LNCaP clone FGC (cell line): ENCODE results near the gene CREB5.

Experiments used
- DNase-seq: peaks from one replicate; pipeline ENCODE4 v3.0.0-alpha.2; 2011; ENCODE audit warnings: low read depth
- H3K4me3 ChIP-seq: 2 replicates; pipeline ENCODE4 v1.5.1; 2011; ENCODE audit warnings: mild to moderate bottlenecking, low read depth, low read length, control low read depth
- TF ChIP-seq, protein P1 (sequence below): IDR thresholded peaks from 2 replicates; pipeline ENCODE4 v1.5.1; 2012; ENCODE audit warnings: mild to moderate bottlenecking; ENCODE audit not compliant: control insufficient read depth, insufficient read depth; ENCODE audit errors: extremely low read depth

Gene CREB5

DNA sequence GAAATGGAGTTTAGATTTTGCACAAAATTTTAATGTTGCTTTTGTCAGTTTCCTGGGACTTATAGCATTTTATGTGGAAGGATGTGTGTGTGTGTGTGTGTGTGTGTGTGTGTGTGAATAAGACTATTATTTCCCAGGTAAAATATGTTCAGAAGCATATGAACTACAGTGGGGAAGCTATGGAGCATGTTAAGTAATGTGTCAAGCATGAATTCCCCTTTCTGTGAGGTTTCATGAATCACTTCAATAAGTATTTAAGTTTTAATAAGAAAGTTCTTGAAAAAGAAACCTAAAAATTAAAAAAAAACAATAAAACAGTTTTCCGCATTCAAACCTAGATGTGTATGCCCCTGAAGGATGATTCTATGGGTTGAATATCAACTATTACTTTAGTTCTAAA lies 693 bp downstream of the CREB5 start:
- TF ChIP-seq, protein P1, sequence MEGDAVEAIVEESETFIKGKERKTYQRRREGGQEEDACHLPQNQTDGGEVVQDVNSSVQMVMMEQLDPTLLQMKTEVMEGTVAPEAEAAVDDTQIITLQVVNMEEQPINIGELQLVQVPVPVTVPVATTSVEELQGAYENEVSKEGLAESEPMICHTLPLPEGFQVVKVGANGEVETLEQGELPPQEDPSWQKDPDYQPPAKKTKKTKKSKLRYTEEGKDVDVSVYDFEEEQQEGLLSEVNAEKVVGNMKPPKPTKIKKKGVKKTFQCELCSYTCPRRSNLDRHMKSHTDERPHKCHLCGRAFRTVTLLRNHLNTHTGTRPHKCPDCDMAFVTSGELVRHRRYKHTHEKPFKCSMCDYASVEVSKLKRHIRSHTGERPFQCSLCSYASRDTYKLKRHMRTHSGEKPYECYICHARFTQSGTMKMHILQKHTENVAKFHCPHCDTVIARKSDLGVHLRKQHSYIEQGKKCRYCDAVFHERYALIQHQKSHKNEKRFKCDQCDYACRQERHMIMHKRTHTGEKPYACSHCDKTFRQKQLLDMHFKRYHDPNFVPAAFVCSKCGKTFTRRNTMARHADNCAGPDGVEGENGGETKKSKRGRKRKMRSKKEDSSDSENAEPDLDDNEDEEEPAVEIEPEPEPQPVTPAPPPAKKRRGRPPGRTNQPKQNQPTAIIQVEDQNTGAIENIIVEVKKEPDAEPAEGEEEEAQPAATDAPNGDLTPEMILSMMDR: no peak
- DNase-seq: no peak
- H3K4me3 ChIP-seq: no peak overlapping the region

DNA sequence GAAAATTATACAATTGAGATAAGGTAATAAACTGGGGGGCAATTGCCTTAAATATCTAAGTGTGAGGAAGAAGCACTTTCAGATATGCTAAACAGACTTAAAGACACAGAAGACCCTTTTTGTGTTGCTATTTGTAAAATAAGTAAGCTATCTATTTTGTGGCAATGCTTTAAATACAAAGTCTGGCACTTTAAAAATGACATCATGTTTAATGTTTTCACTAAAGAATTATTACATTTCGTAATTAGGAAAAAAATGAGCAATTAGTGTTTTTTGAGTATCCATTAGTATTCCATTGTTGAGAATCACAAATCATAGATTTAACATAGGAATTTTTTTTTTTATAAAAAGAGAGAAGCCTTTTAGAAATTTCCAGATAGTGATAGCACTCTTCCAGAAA lies 2.1 kb downstream of the CREB5 start:
- no peak for DNase-seq
- TF ChIP-seq, protein P1: no peak
- H3K4me3 ChIP-seq: no peak overlapping the region

DNA sequence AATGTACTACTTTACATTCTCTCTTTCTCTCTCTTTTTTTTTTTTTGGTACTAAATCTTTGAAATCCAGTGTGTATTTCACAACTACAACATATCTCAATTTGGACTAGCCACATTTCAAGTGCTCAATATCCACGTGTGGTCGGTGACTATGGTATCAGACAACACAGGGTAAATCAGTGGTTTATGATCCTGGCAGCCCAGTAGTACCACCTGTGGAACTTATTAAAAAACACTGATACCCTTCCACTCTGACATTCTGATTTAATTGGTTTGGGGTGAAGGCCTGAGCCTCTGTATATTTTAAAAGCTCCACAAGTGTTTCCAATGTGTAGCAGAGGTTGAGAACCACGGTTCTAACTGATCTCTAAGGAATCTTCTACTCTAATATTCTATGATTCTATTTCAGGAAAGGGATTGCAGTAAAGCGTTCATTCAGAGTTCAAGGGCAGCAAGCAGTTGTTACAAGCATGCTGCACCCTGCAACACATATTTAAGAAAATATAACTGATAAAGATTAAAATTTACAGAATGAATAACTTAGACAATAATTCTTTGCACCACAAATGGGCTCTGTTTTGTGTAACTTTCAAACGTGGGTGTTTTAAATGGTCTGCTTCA lies 5.1 kb downstream of the CREB5 start:
- H3K4me3 ChIP-seq: no peak overlapping the region
- no peak for DNase-seq
- TF ChIP-seq, protein P1: no peak

DNA sequence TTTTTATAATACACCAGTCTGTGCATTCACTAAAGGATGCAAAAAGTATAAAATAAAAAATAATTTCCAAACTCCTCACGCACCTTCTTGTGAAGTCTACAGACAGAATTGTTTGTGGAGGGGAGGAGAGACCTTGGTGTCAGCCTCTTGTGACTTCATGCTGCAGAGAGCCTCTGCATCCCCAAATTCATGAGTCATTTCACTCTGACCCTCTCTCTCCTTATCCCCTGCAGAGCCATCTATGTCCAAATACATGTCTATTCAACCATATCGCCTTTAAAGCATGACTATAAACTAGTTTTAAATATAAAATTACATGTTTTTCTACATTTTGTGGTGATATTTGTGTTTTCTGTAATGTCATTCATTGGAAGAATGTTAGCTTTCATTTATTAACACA lies 6.0 kb downstream of the CREB5 start:
- TF ChIP-seq, protein P1: no peak
- no peak overlapping the region for H3K4me3 ChIP-seq
- DNase-seq: no peak

DNA sequence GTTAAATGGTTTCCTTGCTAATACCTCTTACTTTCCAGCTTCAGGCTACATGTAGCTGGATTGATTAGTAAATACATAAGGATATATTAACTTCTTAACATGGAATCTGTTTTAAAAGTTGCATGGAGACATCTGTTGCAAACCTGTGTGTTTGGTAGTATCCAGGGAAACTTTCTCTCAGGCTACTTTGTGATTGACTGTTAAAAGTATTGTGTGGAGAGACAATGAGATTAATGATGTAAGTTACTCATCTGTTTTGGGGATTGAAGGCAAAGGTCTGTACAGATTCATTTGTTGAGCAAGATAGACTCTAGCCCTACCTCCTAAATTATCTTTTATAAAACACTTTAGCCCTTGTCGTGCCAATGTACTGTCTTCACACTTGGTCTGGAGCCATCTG lies 6.6 kb downstream of the CREB5 start:
- TF ChIP-seq, protein P1: no peak
- no peak for DNase-seq

DNA sequence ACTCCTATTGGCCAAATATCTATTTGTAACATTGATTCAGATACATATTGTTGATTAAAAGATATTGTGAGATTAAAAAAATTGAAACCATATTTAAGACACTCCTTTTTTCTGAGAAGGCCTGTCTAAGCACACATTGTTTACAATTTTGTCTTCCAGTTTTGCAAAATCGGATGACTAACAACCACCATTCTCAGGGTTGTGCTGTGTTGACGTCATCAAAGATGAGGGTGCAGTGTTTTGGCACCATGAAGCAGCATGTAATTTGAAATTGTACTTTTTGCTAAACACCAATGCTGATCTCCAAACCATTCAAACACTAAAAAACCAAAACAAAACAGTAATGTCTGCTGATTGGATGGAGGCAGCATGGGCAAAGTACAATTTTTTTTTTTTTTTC lies 7.4 kb downstream of the CREB5 start:
- TF ChIP-seq, protein P1: no peak
- no peak for DNase-seq
- no peak overlapping the region for H3K4me3 ChIP-seq

More for the DNA sequence above, 6.6 kb downstream of the CREB5 start:
- no peak overlapping the region for H3K4me3 ChIP-seq

DNA sequence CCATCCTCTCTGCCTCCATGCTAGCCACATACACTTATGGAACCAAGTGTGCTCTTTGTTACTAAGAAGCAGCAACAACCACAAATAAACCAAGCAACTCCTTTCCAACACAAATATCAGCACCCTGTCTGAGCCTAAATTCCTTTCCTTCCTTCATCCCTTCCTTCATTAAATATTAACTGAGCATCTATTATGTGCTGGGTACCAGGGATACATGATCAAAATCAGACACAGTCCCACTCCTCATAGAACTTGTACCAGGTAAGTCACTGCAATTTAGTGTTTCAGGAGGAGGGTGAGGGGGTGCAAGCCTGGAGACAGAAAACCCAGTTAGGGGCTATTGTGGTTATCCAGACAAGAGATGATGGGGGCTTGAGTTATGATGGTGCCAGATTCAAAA lies 10.8 kb downstream of the CREB5 start:
- no peak for DNase-seq
- no peak overlapping the region for H3K4me3 ChIP-seq
- TF ChIP-seq, protein P1: no peak
